ENCODE data around the gene RANGRF. TPM values are rescaled to one million over a fixed set of nuclear protein-coding genes. Genes with fewer than 3 reads are reported as not detected.

RANGRF gene
- polyA plus RNA-seq, 1 of the 3 experiments (the other 2 are of a cell fraction): 55.9 TPM

GRCh38 chr17:8254881-8255280 lies 33.6 kb upstream of the RANGRF start:
- TF ChIP-seq CHD2 (IDR thresholded peaks at IDR 0.05; ENCODE audit: low read length, partially characterized antibody) (no peak), USF2 (IDR thresholded peaks at IDR 0.05; ENCODE audit: borderline replicate concordance, low read depth, low read length) (no peak), TAF1 (IDR thresholded peaks at IDR 0.05; ENCODE audit: borderline replicate concordance, low read depth, low read length) (no peak), USF1 (IDR thresholded peaks at IDR 0.05; ENCODE audit: borderline replicate concordance, low read depth) (no peak), MXI1 (IDR thresholded peaks at IDR 0.05; ENCODE audit: low read depth, low read length) (no peak), ELF1 (IDR thresholded peaks at IDR 0.05) (no peak), FOSL2 (IDR thresholded peaks at IDR 0.05; ENCODE audit: borderline replicate concordance, low read depth) (no peak), RCOR1 (IDR thresholded peaks at IDR 0.05; ENCODE audit: low read length) (no peak), FOXM1 (IDR thresholded peaks at IDR 0.05; ENCODE audit: low read depth) (no peak), GATA2 (CRISPR knock-in tag; IDR thresholded peaks at IDR 0.05) (no peak), NFIC (IDR thresholded peaks at IDR 0.05; ENCODE audit: borderline replicate concordance) (no peak), EZH2phosphoT487 (IDR thresholded peaks at IDR 0.05; ENCODE audit: borderline replicate concordance, low read depth) (no peak), RAD21 (IDR thresholded peaks at IDR 0.05; ENCODE audit: low read length) (no peak), ZBTB33 (IDR thresholded peaks at IDR 0.05; ENCODE audit: borderline replicate concordance, low read depth) (no peak), CTCF (IDR thresholded peaks at IDR 0.05) (no peak), MAX (IDR thresholded peaks at IDR 0.05; ENCODE audit: low read depth) (no peak), MEF2A (IDR thresholded peaks at IDR 0.05; ENCODE audit: borderline replicate concordance, low read depth) (no peak), POLR2AphosphoS5 (IDR thresholded peaks at IDR 0.05; ENCODE audit: low read depth, low read length) (no peak)
- Histone ChIP-seq H3K9me3 (no peaks in the 10 kb centered on the region), H3F3A (replicated peaks; ENCODE audit: insufficient read depth) (peaks cover 2% of the 10 kb centered on the region), H4K20me1 (ENCODE audit: insufficient read depth) (no peaks in the 10 kb centered on the region), H3K9ac (no peak overlapping the region), H3K4me3 (ENCODE audit: low read depth in 2 of 2, low read length in 1 of 2) (no peak overlapping the region), H3K4me2 (no peak overlapping the region), H3K36me3 (replicated peaks in 1 of 2; ENCODE audit: control insufficient read depth in 1 of 2, insufficient read depth in 2 of 2, low read length in 1 of 2) (peaks cover 4 to 34% of the 10 kb centered on the region in 2 experiments), H3K27ac (ENCODE audit: low read depth in 2 of 2, low read length in 1 of 2) (no peak overlapping the region), H3K4me1 (ENCODE audit: control insufficient read depth in 1 of 2, insufficient read depth in 2 of 2, low read depth in 1 of 2, low read length in 1 of 2) (peaks cover 3 to 4% of the 10 kb centered on the region in 2 experiments; a peak in 3 of 4 replicates), H3K27me3 (ENCODE audit: insufficient read depth) (no peaks in the 10 kb centered on the region), H2AFZ (ENCODE audit: low read depth) (no peak overlapping the region), H3K9me2 (no peaks in the 10 kb centered on the region), H3K79me2 (ENCODE audit: insufficient read depth) (peaks cover 36% of the 10 kb centered on the region)
- POLR2A ChIA-PET: no interaction called here
- DNase-seq: no peak
- CTCF ChIA-PET: interaction anchor here (0.7 kb wide), 1 partner anchor 46 kb away, joined by 3 read pairs; no protein-coding TSS in a partner anchor
- WGBS (ENCODE audit: low lambda C conversion rate): 97% methylated on average over 11 of the region's 11 CpGs

All from SK-N-SH (cell line).